Hepatocyte (in vitro differentiated cells): ENCODE results near the gene SORCS2.

Experiments used
- CTCF ChIP-seq: fragments of 200-600 bp; sonication (generic); IDR thresholded peaks from 2 replicates; pipeline ENCODE4 v1.5.1; 2016; ENCODE audit warnings: antibody characterized with exemption, mild to moderate bottlenecking; ENCODE audit not compliant: poor library complexity
- EZH2 ChIP-seq: fragments of 200-600 bp; sonication (generic); IDR thresholded peaks from 2 replicates; pipeline ENCODE4 v1.6.1; 2016; ENCODE audit warnings: antibody characterized with exemption, mild to moderate bottlenecking, borderline replicate concordance
- EZH2phosphoT487 ChIP-seq: fragments of 200-600 bp; sonication (generic); IDR thresholded peaks from one replicate; pipeline ENCODE4 v1.6.1; 2018; ENCODE audit warnings: antibody characterized with exemption, mild to moderate bottlenecking, low read depth, moderate library complexity; ENCODE audit not compliant: unreplicated experiment, severe bottlenecking

- TF ChIP-seq CTCF (no peak), EZH2 (no peak), EZH2phosphoT487 (no peak)
Measured at GRCh38 chr4:7697821-7698220, 505.5 kb downstream of the SORCS2 start.
